HepG2 (cell line): ENCODE measurements around the gene CGREF1. TPM values are rescaled to one million over a fixed set of nuclear protein-coding genes. Genes with fewer than 3 reads are reported as not detected.

Experiments
- ATF6 ChIP-seq: sonication (generic); formaldehyde crosslinking; conservative IDR thresholded peaks from 2 replicates; pipeline ENCODE4 v1.4.0; 2020; ENCODE audit warnings: missing genetic modification reagents
- BATF2 ChIP-seq: sonication (generic); formaldehyde crosslinking; IDR thresholded peaks from 2 replicates; pipeline ENCODE4 v1.8.0; 2022; ENCODE audit warnings: mild to moderate bottlenecking, missing genetic modification reagents, moderate library complexity
- FOXC1 ChIP-seq: sonication (generic); formaldehyde crosslinking; IDR thresholded peaks from 2 replicates; pipeline ENCODE4 v1.8.0; 2022; ENCODE audit warnings: mild to moderate bottlenecking, missing genetic modification reagents, borderline replicate concordance
- HDAC1 ChIP-seq: sonication (generic); formaldehyde crosslinking; IDR thresholded peaks from 2 replicates; pipeline ENCODE4 v1.5.1; 2020; ENCODE audit warnings: mild to moderate bottlenecking, missing genetic modification reagents
- KLF16 ChIP-seq, 2 experiments: sonication (generic) in 1 of 2; formaldehyde crosslinking in 1 of 2; IDR thresholded peaks; 2 replicates each; pipeline versions ENCODE4 v1.6.1 to v1.8.0; 2016 to 2023; ENCODE audit warnings: missing genetic modification reagents in 2 of 2, missing compliant biosample characterization in 1 of 2
- MIER3 ChIP-seq: IDR thresholded peaks from 2 replicates; pipeline ENCODE4 v1.6.1; 2016; ENCODE audit warnings: missing compliant biosample characterization, borderline replicate concordance
- NFE2 ChIP-seq: sonication (generic); formaldehyde crosslinking; IDR thresholded peaks from 2 replicates; pipeline ENCODE4 v1.4.0; 2020; ENCODE audit warnings: missing genetic modification reagents
- PHF20 ChIP-seq: sonication (generic); formaldehyde crosslinking; IDR thresholded peaks from 2 replicates; pipeline ENCODE4 v1.5.0; 2020; ENCODE audit warnings: mild to moderate bottlenecking, missing genetic modification reagents
- ZNF235 ChIP-seq: sonication (generic); formaldehyde crosslinking; IDR thresholded peaks from 2 replicates; pipeline ENCODE4 v1.8.1; 2023; ENCODE audit warnings: mild to moderate bottlenecking, missing genetic modification reagents, borderline replicate concordance
- ZNF567 ChIP-seq: sonication (generic); formaldehyde crosslinking; IDR thresholded peaks from 2 replicates; pipeline ENCODE4 v1.8.1; 2023; ENCODE audit warnings: mild to moderate bottlenecking, missing genetic modification reagents, borderline replicate concordance
- ZNF614 ChIP-seq: IDR thresholded peaks from 2 replicates; pipeline ENCODE4 v1.6.1; 2018; ENCODE audit warnings: missing biosample characterization, missing genetic modification reagents, inconsistent platforms, borderline replicate concordance
- ZNF768 ChIP-seq: sonication (generic); formaldehyde crosslinking; IDR thresholded peaks from 2 replicates; pipeline ENCODE4 v1.4.0; 2020; ENCODE audit warnings: missing genetic modification reagents
- ZNF775 ChIP-seq: sonication (generic); formaldehyde crosslinking; IDR thresholded peaks from 2 replicates; pipeline ENCODE4 v1.4.0; 2020; ENCODE audit warnings: missing genetic modification reagents, mild to moderate bottlenecking, moderate library complexity, borderline replicate concordance
- ZSCAN22 ChIP-seq: sonication (generic); formaldehyde crosslinking; IDR thresholded peaks from 2 replicates; pipeline ENCODE4 v1.4.0; 2020; ENCODE audit warnings: mild to moderate bottlenecking, missing genetic modification reagents
- polyA plus RNA-seq, 8 experiments: library from polyadenylated mRNA; depleted of rRNA in 3 of 8; stranded (reverse) in 7 of 8; unstranded in 1 of 8; fragments of >200 nt; fragmentation: Illumina TruSeq in 4 of 8; extraction: Trizol in 4 of 8; gene quantifications; 2 replicates each; pipeline versions ENCODE4 v1.2.1 to v1.2.3, GENCODE V29; 2011 to 2016; ENCODE audit warnings: low read depth in 4 of 8, missing spikeins in 1 of 8, mixed read lengths in 1 of 8; ENCODE audit not compliant: insufficient read depth in 1 of 8
- total RNA-seq, 5 experiments: library from RNA; depleted of rRNA; stranded (reverse); fragments of >200 nt; fragmentation: Illumina TruSeq; extraction: Trizol; gene quantifications; 2 replicates each; pipeline ENCODE4 v1.2.3, GENCODE V29; 2016; ENCODE audit warnings: low read depth in 1 of 5
- TF ChIP-seq, protein P1 (sequence below): sonication (generic); formaldehyde crosslinking; IDR thresholded peaks from 2 replicates; pipeline ENCODE4 v1.5.0; 2020; ENCODE audit warnings: mild to moderate bottlenecking, missing genetic modification reagents, borderline replicate concordance
- TF ChIP-seq, protein P2 (sequence below): IDR thresholded peaks from 2 replicates; pipeline ENCODE4 v1.6.1; 2016

Gene CGREF1
- total and polyA plus RNA-seq, 2 of the 13 experiments (the other 11 are each of a cell fraction or from before 2014, with no cell fraction given) = 13.9 to 23.4 TPM

DNA sequence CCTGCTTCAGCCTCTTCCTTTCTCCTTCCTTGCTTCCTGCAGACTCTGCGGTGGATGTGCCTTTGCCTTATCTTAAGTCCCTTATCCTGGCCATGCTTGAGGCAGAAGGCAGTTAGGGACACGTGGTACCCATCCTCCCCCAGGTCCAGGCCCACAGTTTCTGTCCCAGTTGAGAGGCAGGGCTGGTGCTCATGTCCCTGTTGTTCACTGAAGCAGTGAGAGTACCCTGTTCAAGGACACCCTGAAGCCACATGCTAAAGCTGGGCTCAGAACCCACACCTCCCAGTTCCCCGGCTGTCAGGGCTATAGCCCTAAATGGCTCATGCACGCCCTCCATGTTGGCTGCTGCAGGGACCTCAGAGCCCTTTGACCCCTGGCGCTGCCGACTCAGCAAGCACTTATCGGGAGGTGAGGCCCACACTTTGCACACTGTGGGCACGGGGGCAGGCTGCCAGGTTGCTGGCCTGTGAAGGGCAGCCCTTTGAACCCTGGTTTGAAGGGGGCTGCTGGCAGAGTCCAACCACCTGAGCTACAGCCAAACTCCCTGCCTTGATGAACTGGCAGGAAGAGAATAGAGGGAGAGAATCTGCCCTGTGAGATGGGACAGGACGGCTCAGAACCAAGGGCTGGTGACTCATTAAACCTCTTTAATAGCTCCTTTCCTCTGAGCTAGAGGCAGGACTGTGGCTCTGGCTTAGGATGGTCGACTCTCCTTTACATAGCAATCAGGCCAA is 26.1 kb downstream of the CGREF1 start (continued):
- TF ChIP-seq KLF16 (CRISPR knock-in tag; IDR thresholded peaks at IDR 0.05) (peak in 1 of 2 experiments; percentile 72; a peak in 1 of 4 replicates), FOXC1 (no peak; the same call in 1 of the 2 replicates), ZNF775 (CRISPR knock-in tag) (peak; percentile 98), ZSCAN22 (CRISPR knock-in tag) (no peak), PHF20 (CRISPR knock-in tag) (0 out of 2 replicates have a peak, but pooled peaks have one; percentile 56), HDAC1 (CRISPR knock-in tag) (peak; percentile 92), NFE2 (CRISPR knock-in tag) (no peak), ZNF614 (peak; percentile 46; the same call in 1 of the 2 replicates), ZNF235 (0 out of 2 replicates have a peak, but pooled peaks have one; percentile 41), ZNF567 (CRISPR knock-in tag) (no peak), MIER3 (CRISPR knock-in tag) (peak; percentile 66; the same call in 1 of the 2 replicates), ZNF768 (CRISPR knock-in tag) (peak; percentile 66; the same call in 1 of the 2 replicates), BATF2 (no peak), ATF6 (CRISPR knock-in tag) (0 out of 2 replicates have a peak, but pooled peaks have one; percentile 19)
- TF ChIP-seq, protein P1, sequence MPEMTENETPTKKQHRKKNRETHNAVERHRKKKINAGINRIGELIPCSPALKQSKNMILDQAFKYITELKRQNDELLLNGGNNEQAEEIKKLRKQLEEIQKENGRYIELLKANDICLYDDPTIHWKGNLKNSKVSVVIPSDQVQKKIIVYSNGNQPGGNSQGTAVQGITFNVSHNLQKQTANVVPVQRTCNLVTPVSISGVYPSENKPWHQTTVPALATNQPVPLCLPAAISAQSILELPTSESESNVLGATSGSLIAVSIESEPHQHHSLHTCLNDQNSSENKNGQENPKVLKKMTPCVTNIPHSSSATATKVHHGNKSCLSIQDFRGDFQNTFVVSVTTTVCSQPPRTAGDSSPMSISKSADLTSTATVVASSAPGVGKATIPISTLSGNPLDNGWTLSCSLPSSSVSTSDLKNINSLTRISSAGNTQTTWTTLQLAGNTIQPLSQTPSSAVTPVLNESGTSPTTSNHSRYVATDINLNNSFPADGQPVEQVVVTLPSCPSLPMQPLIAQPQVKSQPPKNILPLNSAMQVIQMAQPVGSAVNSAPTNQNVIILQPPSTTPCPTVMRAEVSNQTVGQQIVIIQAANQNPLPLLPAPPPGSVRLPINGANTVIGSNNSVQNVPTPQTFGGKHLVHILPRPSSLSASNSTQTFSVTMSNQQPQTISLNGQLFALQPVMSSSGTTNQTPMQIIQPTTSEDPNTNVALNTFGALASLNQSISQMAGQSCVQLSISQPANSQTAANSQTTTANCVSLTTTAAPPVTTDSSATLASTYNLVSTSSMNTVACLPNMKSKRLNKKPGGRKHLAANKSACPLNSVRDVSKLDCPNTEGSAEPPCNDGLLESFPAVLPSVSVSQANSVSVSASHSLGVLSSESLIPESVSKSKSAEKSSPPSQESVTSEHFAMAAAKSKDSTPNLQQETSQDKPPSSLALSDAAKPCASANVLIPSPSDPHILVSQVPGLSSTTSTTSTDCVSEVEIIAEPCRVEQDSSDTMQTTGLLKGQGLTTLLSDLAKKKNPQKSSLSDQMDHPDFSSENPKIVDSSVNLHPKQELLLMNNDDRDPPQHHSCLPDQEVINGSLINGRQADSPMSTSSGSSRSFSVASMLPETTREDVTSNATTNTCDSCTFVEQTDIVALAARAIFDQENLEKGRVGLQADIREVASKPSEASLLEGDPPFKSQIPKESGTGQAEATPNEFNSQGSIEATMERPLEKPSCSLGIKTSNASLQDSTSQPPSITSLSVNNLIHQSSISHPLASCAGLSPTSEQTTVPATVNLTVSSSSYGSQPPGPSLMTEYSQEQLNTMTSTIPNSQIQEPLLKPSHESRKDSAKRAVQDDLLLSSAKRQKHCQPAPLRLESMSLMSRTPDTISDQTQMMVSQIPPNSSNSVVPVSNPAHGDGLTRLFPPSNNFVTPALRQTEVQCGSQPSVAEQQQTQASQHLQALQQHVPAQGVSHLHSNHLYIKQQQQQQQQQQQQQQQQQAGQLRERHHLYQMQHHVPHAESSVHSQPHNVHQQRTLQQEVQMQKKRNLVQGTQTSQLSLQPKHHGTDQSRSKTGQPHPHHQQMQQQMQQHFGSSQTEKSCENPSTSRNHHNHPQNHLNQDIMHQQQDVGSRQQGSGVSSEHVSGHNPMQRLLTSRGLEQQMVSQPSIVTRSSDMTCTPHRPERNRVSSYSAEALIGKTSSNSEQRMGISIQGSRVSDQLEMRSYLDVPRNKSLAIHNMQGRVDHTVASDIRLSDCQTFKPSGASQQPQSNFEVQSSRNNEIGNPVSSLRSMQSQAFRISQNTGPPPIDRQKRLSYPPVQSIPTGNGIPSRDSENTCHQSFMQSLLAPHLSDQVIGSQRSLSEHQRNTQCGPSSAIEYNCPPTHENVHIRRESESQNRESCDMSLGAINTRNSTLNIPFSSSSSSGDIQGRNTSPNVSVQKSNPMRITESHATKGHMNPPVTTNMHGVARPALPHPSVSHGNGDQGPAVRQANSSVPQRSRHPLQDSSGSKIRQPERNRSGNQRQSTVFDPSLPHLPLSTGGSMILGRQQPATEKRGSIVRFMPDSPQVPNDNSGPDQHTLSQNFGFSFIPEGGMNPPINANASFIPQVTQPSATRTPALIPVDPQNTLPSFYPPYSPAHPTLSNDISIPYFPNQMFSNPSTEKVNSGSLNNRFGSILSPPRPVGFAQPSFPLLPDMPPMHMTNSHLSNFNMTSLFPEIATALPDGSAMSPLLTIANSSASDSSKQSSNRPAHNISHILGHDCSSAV (CRISPR knock-in tag) = no peak; the same call in 1 of the 2 replicates
- TF ChIP-seq, protein P2, sequence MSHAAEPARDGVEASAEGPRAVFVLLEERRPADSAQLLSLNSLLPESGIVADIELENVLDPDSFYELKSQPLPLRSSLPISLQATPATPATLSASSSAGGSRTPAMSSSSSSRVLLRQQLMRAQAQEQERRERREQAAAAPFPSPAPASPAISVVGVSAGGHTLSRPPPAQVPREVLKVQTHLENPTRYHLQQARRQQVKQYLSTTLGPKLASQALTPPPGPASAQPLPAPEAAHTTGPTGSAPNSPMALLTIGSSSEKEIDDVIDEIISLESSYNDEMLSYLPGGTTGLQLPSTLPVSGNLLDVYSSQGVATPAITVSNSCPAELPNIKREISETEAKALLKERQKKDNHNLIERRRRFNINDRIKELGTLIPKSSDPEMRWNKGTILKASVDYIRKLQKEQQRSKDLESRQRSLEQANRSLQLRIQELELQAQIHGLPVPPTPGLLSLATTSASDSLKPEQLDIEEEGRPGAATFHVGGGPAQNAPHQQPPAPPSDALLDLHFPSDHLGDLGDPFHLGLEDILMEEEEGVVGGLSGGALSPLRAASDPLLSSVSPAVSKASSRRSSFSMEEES (CRISPR knock-in tag) = peak; percentile 61; the same call in 1 of the 2 replicates
